Stimulated activated CD8-positive, alpha-beta memory T cell treated with anti-CD3 and anti-CD28 coated beads, Interleukin-15, amount 100 ng/mL, for 48 hours (primary cell): ENCODE data around the gene DCAF7.

Source experiments
- DNase-seq, 2 donors: peaks; one replicate each; pipeline ENCODE4 v3.0.0-alpha.2; 2020; ENCODE audit warnings: low read depth in 2 of 2

Gene DCAF7, protein sequence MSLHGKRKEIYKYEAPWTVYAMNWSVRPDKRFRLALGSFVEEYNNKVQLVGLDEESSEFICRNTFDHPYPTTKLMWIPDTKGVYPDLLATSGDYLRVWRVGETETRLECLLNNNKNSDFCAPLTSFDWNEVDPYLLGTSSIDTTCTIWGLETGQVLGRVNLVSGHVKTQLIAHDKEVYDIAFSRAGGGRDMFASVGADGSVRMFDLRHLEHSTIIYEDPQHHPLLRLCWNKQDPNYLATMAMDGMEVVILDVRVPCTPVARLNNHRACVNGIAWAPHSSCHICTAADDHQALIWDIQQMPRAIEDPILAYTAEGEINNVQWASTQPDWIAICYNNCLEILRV

DNA sequence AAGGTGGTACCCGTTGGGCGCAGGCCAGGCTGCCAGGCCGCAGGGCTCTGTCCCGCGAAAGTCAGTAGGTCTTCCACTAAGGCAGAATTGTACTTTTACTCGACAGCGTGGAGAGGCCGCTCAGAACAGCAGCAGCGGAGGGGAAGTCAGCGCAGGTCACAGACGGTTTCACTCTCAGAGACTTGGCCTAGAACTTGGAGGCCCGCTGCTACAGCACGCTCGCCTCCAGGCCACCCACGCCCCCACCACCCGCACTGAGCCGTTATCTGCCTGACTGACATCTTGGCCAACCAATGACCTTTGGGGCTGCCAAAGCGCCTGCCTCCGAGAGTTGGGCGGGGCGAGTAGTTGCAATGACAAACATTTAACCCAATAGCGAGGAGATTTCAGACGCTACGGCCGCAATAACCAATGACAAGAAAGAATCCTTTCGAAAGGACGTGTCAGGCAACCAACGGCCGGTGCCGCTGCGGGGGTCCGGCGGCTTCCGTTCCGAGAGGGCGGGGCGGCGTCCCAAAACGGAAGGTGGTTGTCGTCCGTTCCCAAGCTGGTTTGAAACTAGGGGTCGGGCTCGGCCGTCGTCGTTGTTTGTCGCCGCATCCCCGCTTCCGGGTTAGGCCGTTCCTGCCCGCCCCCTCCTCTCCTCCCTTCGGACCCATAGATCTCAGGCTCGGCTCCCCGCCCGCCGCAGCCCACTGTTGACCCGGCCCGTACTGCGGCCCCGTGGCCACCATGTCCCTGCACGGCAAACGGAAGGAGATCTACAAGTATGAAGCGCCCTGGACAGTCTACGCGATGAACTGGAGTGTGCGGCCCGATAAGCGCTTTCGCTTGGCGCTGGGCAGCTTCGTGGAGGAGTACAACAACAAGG lies at the start of gene DCAF7:
Gene DCAF7, plus strand, starts transcription at position 532 of the 871 bp plus-strand sequence. Its CDS starts 201 bp downstream, at position 733.
- peak; percentile 99 for DNase-seq

DNA sequence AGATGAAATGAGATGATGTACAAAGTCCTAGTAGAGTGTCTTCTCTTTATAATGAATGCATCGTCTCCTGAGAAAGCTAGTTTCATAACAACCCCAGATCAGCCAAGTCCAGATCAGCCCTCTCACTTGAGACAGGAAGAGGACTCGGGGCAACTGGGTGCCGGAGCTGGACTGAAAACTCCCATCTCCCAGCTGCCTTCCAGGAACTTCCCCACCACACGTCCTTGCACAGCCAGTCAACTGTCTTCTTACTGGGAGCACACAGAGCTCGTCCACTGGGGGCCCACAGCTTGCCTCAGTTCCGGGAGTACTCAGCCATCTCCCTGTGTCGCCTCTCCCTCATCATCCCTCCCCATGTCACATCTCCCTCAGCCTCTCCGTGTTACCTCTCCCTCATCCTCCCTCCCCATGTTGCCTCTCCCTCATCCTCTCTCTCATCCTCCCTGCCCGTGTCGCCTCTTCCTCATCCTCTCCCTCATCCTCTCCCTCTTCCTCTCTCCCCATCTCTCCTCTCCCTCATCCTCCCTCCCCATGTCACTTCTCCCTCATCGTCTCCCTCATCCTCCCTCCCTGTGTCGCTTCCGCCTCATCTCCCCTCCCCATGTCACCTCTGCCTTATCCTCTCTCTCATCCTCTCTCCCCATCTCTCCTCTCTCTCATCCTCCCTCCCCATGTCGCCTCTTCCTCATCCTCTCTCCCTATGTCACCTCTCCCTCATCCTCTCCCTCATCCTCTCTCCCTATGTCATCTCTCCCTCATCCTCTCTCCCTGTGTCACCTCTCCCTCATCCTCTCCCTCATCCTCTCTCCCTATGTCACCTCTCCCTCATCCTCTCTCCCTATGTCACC lies 49.5 kb upstream of the DCAF7 start:
- no peak for DNase-seq

DNA sequence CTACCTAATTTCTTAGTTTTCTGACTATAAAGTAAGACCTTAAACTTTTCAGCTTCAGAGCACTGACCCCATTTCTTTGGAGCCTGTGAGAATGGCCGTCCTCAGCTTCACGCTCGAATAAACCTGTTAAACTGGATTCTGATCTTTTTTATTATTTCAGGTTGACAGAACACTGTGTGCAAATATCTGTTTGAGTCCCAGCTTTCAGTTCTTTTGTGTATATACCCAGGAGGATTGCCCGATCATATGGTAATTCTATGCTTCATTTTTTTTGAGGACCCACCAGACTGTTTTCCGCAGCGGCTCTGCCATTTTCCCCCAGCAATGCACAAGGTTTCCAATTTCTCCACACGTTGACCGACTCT lies 47.0 kb upstream of the DCAF7 start:
- no peak for DNase-seq

DNA sequence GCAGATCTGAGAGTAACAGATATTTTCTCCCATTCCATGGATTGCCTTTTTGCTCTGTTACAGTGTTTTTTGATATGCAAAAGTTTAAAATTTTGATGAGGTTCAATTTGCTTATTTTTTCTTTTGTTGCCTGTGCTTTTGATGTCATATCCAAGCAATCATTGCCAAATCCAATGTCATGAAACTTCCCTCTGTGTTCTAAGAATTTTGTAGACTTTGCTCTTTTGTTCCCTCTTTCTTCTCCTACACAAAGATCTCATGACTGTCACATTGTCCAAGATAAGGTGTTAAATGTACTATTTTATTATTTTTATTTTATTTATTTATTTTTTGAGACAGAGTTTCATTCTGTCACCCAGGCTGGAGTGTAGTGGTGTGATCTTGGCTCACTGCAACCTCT lies 46.0 kb upstream of the DCAF7 start:
- DNase-seq, result no peak

DNA sequence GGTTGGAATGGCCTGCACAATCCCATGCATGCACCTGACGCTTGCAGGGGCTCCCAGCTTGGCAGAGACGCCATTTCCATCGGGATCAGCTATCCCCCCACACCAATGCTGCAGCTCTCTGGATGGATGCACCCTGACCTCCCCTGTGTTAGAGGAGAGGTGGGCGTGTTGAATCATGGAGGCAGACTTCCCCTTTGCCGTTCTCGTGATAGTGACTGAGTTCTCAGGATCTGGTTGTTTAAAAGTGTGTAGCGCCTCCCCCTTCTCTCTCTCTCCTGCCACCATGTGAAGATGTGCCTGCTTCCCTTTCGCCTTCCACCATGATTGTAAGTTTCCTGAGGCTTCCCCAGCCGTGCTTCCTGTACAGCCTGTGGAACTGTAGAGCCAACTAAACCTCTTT lies 44.9 kb upstream of the DCAF7 start:
- DNase-seq, result no peak

DNA sequence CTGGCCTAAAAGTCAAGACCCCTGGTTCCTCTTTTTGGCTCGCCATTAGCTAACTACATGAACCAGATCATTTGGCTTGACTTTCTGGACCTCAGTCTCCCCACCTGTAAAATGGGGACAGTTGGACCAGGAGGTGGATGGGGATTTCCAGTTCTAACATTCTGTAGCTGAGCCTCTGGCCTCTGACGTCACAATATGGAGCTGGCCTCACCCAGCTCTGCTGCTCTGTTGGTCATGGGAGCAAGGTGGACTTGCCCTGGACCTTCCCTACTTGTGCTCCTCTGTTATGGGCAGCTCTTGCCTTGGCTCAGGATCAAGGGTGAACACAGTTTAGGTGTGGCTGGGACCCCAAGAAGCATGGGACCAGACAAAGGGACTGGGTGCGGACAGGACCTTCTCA lies 43.6 kb upstream of the DCAF7 start:
- DNase-seq, result no peak

DNA sequence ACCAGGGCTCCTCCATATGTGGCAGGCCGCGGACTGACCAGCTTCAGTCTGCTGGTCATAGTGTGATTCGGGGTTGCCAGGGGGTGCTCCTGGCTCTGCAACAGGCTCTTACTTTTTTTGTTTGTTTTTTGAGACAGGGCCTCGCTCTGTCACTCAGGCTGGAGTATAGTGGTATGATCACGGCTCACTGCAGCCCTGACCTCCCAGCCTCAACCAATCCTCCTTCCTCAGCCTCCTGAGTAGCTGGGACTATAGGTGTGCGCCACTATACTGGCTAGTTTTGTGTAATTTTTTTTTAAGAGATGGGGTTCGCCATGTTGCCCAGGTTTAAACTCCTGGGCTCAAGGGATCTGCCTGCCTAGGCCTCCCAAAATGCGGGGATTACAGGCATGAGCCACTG lies 38.9 kb upstream of the DCAF7 start:
- DNase-seq, result no peak

DNA sequence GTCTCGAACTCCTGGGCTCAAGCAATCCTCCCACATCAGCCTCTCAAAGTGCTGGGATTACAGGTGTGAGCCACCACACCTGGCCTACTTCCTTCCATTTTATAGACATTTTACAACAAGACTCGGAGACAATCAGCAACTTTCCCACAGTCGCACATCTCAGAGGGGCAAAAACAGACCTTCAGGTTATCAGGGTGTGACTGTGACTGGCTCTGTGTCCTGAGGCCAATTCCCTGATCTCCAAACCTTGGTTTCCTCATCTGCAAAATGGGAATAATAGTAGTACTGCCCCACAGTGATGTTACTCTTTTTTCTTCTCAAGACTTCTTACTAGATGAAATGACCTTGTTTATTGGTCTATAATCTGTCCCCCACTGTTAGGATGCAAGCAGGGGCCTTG lies 37.9 kb upstream of the DCAF7 start:
- no peak for DNase-seq

DNA sequence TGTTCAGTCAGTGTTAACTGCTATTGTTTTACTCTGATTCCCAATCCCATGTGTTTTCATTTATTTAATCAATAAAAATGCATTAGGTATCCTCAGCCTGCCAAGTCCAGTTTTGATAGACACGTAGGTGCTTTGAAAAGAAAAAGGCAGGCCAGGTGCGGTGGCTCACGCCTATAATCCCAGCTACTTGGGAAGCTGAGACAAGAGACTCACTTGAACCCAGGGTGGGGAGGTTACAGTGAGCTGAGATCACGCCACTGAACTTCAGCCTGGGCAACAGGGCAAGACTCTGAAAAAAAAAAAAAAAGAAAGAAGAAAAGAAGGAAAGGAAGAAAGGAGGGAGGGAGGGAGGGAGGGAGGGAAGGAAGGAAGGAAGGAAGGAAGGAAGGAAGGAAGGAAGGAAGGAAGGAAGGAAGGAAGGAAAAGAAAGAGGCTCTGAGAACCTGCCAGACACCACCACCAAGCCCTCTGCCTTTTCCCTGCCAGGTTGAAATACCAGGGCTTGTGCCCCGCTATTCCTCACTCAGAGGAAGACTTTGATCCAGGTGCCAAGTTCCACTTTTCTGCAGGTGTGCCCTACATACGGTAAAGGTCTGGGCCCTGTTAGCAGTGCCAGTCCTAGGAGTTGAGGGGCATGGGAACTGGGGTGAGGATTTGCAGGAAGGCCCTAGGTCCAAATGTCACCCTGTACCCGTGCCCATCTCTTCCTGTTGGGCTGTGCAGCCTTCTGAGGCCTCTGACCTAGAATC lies 37.2 kb upstream of the DCAF7 start:
- no peak for DNase-seq

DNA sequence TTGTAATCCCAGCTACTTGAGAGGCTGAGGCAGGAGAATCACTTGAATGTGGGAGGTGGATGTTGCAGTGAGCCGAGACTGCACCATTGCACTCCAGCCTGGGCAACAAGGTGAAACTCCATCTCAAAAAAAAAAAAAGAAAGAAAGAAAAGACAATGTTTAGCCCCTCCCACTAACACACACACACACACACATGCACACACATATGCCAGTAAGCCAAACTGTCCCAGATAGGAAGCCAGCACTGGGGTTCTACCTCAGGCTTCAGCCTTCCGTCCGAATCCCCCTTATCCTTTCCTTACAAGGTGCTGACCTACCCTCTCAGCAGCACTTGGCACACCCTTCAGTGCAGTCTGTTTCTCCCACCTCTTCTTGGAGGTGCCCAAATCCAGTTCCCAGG lies 35.8 kb upstream of the DCAF7 start:
- no peak for DNase-seq

DNA sequence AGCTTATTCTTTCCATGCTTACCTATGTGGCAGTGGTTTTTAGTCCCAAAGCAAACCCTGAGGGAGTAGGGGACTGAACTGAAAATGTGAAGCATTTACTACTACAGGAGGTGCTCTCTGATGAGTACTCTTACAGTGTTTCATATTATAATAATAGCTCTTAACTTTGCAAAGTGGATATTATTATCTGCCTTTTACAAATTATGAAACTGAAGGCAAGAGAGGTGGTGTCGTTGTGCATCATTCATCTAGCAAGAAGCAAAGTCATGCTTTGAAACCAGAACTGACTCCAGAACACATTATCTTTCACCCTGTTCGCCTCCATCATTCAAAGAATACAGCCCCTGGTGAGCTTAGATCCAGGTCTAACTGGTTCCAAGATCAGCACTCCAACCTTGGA lies 35.3 kb upstream of the DCAF7 start:
- no peak for DNase-seq

DNA sequence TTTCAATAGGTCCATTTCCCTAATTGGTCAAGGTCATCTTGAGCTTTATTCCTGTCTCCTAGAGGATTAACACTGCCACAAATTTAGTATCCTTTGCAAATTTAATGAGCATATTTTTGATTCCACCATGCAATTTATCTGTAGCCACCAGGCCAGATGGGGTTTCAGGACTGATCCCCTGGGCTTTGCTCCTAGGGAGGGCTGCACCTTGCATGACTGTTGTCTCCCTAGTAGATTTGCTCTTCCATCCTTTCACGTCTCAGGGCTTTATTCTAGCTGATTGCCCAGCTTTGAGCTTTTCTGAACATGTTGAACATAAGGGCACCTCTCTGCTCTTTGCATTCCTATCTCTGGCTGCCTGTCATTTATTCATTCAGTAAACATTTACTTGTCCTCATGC lies 34.9 kb upstream of the DCAF7 start:
- DNase-seq, result no peak

DNA sequence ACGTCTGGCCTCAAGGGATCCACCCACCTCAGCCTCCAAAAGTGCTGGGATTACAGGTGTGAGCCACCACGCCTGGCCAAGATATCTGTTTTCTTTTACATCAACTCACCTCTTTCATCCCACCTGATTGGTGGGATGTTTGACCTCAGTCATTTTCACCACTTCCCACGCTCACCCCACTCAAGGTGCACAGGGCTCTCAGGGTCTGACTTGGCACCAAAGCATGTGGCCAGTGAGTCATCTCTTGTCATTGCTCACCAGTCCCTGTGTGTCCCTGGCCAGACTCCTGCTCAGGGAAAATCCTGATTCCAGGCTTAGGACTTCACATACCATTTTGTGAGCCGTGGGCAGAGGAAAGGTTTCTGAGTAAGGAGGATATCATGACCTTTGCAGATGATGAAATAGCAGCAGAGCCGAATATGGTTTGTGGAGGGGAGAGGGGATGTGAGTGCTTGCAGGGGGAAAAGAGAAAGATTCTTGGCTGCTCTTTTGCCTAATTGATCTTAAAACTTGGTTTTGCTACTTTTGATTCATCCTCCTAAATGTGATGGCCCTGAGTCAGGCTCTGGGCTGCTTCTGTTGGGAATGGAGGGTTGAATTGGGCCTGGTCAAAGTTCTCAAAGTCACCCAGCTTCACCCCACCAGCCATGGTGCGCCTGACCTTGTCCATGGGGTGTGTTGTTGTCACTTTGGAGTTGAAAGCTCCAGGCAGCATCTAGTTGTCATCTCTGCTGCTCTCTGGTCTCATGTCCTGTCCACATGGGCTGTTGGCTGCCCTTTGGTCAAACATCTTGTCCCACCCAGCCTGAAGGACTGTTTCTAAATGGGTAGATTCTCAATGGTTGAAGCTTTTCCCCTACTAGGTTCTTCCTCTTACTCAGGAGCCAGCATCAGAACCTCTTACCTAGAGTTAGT lies 33.1 kb upstream of the DCAF7 start:
- DNase-seq, result peak; percentile 42 to 56

DNA sequence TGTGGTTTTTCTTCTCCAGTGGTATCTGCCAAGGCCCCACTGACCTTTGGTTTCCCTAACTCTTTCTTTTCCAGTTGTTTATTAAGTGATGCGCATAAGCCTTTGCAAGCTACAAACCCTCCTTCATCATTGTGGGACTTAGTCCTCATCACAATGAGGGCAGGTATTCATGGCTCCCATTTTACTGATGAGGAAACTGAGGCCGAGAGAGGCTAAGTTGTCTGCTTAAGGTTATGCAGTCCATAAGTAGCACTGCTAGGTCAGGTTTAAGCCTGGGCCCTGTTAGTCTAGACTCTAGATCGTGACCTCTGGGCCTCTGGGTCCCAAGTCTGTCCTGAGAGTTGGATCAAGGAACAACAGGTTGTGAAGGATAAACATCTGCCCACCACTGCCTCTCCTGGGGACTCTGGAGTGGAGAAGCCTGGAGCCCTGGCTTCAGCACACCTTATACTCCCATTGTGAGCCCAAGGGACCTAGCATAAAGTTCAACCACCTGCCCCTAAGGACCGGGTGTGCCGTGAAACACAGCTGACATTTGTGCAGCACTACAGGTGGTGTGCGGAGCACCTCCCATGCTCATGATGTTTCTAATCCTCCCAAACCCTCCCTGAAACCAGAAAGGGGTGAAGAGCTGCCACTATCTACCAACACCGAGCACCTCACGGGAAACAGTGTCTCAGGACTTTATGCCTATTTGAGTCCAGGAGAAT lies 32.3 kb upstream of the DCAF7 start:
- no peak for DNase-seq

DNA sequence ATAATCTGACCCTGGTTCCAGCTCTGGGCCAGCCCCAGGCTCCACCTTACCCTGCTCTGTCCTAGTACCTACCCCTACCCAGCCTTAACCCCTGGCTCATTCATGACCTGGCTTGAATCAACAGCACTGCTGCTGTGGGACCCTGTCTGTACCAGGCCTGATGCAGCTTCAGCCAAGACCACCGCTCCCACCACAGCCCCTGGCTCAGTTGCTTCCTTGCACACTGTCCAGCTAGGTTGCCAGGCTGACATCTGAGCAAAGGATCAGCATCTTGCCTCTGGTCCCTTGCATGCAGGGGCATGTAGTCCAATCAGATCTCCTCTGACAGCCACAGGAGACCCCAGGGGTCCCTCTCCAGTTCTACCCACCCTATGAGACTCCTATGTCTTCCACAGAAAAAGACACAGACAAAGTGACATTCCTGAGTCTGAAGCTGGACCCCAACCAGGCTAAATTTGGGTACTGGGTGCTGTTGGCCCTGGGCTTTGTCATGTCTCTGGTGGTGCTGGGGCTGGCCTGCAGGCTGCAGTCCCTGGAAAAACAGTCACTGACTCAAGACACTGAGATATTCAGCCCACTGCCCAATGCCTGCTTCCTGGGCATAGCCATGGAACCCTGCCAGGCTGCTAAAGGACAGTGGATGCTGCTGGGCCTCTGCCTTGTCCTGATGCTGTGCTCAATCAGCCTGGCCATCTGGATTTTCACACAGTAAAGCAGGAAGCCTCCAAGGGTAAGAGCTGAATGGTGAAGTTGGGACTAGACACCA lies 31.0 kb upstream of the DCAF7 start:
- DNase-seq, result no peak

DNA sequence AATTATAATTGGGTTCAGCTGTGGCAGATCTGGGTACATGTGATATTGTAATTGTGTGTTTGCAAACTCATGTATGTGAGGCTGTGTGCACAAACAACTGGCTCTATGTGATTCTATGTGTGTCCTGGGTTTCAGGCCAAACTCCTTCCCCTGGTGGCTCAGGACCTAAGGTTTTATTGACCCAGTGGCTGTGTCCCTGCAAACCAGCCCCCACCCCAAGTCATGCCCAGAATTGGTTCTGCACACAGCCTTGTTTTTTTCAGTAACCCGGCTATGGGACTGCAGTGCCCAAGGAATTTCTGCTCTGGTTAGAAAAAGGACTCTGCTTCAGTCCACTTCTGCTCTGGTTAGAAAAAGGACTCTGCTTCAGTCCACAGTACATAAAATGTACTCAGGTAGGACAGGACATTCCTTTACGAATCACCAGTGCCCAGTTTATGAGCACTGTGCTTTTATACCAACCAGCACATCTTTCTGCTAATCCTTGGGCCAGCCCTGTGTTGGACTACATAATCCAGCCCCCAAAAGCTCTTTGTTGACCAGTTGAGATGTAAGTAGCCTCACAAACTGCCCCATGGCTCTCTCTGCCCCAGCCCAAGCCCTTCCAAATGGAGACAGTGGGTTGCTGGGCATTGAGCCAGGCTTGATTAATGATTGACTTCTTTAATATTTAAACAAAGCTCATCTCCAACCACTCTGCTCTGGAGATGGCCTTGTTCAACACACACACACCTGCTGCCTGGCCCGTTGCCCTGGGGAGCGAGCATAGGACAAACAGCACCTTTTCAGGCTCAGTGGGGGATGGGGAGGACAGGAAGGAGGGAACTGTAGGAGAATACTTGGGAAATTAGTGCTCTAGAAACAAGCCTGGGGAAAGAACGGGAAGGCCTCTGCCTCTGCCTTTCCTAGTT lies 30.1 kb upstream of the DCAF7 start:
- no peak for DNase-seq

DNA sequence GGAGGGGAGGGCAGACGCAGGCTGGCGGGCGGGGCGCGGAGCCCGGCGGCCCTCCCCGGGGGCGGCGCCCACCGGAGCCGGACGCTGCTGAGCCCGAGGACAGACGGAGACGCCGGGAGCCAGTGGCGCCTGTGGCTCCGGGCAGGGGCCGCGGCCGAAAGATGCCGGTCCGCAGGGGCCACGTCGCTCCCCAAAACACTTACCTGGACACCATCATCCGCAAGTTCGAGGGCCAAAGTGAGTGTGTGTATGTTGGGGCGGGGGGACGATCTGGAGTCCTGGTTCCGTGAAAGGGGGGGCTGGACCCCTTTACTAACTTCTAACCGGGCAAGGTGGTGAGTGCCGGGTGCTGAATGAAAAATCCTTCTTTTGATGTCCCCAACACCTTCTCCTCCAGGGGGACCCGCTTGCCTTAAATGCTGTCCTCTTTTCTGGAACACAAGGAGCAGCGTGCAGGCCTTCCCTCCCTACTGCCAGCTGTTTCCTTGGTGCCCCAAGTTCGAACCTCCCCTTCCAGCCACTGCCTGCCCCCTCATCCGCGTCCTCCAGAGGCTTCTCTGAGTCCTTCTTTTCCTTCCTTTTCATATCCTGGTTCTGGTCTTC lies 26.9 kb upstream of the DCAF7 start, which contains the start of gene KCNH6:
Gene KCNH6, plus strand, starts transcription at position 106 of the 603 bp plus-strand sequence. Its CDS starts 56 bp downstream, at position 162.
- no peak for DNase-seq
